HFFc6 (cell line): Measurements from ENCODE around the gene COQ8A. TPM values are rescaled to one million over a fixed set of nuclear protein-coding genes. Genes with fewer than 3 reads are reported as not detected.

Source experiments
- DNase-seq: peaks from one replicate; pipeline ENCODE4 v3.0.0-alpha.2; 2018
- H3K27ac Mint-ChIP-seq: 2 replicates; pipeline ENCODE4 v1.8.0; 2020; ENCODE audit warnings: mild to moderate bottlenecking, mixed read lengths
- H3K27me3 Mint-ChIP-seq: 2 replicates; pipeline ENCODE4 v1.8.0; 2021; ENCODE audit warnings: mild to moderate bottlenecking, moderate library complexity, mixed read lengths; ENCODE audit not compliant: insufficient read depth
- H3K36me3 Mint-ChIP-seq: 2 replicates; pipeline ENCODE4 v1.8.0; 2021; ENCODE audit warnings: low read depth, mixed read lengths
- H3K4me1 Mint-ChIP-seq: 2 replicates; pipeline ENCODE4 v1.8.0; 2020; ENCODE audit warnings: low read depth, mixed read lengths
- H3K4me3 Mint-ChIP-seq: 2 replicates; pipeline ENCODE4 v1.8.0; 2020; ENCODE audit warnings: mild to moderate bottlenecking, moderate library complexity, mixed read lengths
- H3K9me3 Mint-ChIP-seq: 2 replicates; pipeline ENCODE4 v1.8.0; 2020; ENCODE audit warnings: mild to moderate bottlenecking, mixed read lengths
- total RNA-seq, 6 experiments: library from RNA; stranded (reverse); fragmentation: NEBNext Ultra II Directional; extraction: Animal tissue kit (Norgen Biotek cat#: 25700); gene quantifications; 2 replicates in 1 of 6; 3 replicates in 5 of 6; pipeline ENCODE4 v1.2.3, GENCODE V29; 2021
- TF ChIP-seq, protein P1 (sequence below): fragments of 200-600 bp; sonication (generic); IDR thresholded peaks from 2 replicates; pipeline ENCODE4 v1.5.0; 2021; ENCODE audit warnings: antibody characterized with exemption, mild to moderate bottlenecking

The COQ8A gene
- total RNA-seq, 6 experiments from 2014 or later: 4.1 to 8.1 (median 4.9) TPM

- no peak for DNase-seq
- Mint-ChIP-seq H3K9me3 (no peaks in the 10 kb centered on the region), H3K36me3 (peaks cover 26% of the 10 kb centered on the region), H3K4me3 (no peak overlapping the region), H3K4me1 (no peaks in the 10 kb centered on the region), H3K27me3 (peaks cover 5% of the 10 kb centered on the region; the same call in 1 of the 2 replicates), H3K27ac (no peak overlapping the region)
- TF ChIP-seq, protein P1, sequence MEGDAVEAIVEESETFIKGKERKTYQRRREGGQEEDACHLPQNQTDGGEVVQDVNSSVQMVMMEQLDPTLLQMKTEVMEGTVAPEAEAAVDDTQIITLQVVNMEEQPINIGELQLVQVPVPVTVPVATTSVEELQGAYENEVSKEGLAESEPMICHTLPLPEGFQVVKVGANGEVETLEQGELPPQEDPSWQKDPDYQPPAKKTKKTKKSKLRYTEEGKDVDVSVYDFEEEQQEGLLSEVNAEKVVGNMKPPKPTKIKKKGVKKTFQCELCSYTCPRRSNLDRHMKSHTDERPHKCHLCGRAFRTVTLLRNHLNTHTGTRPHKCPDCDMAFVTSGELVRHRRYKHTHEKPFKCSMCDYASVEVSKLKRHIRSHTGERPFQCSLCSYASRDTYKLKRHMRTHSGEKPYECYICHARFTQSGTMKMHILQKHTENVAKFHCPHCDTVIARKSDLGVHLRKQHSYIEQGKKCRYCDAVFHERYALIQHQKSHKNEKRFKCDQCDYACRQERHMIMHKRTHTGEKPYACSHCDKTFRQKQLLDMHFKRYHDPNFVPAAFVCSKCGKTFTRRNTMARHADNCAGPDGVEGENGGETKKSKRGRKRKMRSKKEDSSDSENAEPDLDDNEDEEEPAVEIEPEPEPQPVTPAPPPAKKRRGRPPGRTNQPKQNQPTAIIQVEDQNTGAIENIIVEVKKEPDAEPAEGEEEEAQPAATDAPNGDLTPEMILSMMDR: no peak
Measured at GRCh38 chr1:226987179-226987536, 47.1 kb downstream of the COQ8A start.

GRCh38 chr1:226987623-226988333, 47.7 kb downstream of the COQ8A start:
- DNase-seq: no peak
- TF ChIP-seq, protein P1: no peak
- Mint-ChIP-seq H3K36me3 (peaks cover 26% of the 10 kb centered on the region), H3K4me3 (no peak overlapping the region), H3K27ac (no peak overlapping the region), H3K27me3 (peaks cover 5% of the 10 kb centered on the region; the same call in 1 of the 2 replicates), H3K4me1 (no peaks in the 10 kb centered on the region), H3K9me3 (no peaks in the 10 kb centered on the region)

GRCh38 chr1:226988334-226988666, 48.2 kb downstream of the COQ8A start:
- H3K4me1 Mint-ChIP-seq: no peaks in the 10 kb centered on the region
- H3K27me3 Mint-ChIP-seq: peaks cover 5% of the 10 kb centered on the region; the same call in 1 of the 2 replicates
- no peak overlapping the region for H3K27ac Mint-ChIP-seq
- TF ChIP-seq, protein P1: no peak
- H3K9me3 Mint-ChIP-seq: no peaks in the 10 kb centered on the region
- H3K36me3 Mint-ChIP-seq: peaks cover 26% of the 10 kb centered on the region
- no peak overlapping the region for H3K4me3 Mint-ChIP-seq
- DNase-seq: no peak

- TF ChIP-seq, protein P1: no peak
- peaks cover 7% of the 10 kb centered on the region for H3K27me3 Mint-ChIP-seq
- no peak overlapping the region for H3K27ac Mint-ChIP-seq
- peaks cover 32% of the 10 kb centered on the region for H3K36me3 Mint-ChIP-seq
- H3K9me3 Mint-ChIP-seq: no peaks in the 10 kb centered on the region
- H3K4me3 Mint-ChIP-seq: no peak overlapping the region
- no peaks in the 10 kb centered on the region for H3K4me1 Mint-ChIP-seq
- no peak for DNase-seq
Measured at GRCh38 chr1:226989085-226989920, 49.2 kb downstream of the COQ8A start.

DNA sequence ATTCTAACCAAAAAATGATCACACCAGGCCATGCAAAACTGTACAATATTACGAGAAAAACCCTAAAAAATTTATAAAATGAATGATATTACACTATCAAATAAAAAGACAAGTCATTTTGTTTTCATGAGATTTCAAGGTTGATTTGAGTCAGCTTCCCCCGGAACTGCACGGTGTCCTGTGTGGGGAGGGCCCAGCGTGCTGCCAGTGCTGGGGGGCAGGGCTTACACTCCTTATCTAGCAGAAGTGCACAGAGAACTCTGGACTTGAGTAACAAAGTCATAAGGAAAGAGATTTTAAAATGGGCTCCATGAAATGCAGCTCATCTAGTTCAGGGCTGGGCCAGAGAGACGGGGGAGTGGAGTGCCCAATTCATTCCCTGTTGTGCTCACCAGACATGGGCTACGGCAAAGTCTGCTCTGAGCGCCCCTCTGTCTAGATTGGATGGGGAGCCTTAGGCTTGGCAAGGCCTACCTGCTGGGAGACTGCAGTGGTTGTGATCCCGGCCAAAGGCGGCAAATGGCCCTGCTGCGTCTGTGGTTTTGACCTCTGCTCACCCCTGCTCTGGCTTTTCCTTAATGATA, 50.1 kb downstream of the COQ8A start:
- H3K27me3 Mint-ChIP-seq: peaks cover 7% of the 10 kb centered on the region
- H3K36me3 Mint-ChIP-seq: peaks cover 32% of the 10 kb centered on the region
- DNase-seq: no peak
- no peaks in the 10 kb centered on the region for H3K9me3 Mint-ChIP-seq
- H3K4me1 Mint-ChIP-seq: no peaks in the 10 kb centered on the region
- TF ChIP-seq, protein P1: no peak
- no peak overlapping the region for H3K4me3 Mint-ChIP-seq
- no peak overlapping the region for H3K27ac Mint-ChIP-seq
